ENCODE data around the gene KLF15.

The KLF15 gene

DNA sequence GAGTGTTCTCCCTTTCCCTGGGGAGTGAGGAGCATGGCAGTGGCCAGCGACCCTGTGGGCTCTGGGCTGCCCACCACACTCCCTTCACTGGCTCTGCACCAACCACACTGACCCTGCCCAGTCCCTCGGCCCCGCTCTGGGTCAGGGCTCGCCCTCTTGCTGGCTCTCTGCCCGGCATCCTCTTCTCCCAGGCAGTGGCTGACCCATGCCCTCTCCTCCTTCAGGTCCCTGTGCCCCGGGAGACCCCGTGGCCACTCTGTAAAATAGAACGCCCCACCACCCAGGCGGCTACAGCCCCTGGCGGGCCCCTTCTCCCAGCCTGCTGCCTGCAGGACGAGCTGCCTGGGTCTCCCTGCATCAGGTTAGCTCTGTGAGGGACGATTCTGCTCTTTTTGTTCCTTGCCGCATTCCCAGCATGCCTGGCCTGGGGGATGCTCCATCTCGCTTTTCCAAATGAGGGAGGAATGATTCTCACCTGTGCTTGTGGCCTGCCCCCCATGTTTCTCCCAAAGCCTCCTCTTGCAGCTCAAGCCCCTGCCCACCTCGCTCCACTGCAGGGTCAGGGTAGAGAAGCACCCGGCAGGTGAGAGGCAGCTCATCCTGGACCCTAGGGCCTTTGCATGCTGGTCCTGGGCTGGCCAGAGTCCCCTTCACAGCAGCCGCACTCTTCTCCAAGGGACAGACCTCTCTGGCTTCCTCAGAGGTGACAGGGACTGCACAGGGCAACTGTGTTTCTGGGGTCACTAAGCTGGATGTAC lies 23.0 kb upstream of the KLF15 start:
- Histone ChIP-seq H3K9me3 (ENCODE audit: control insufficient read depth, low read length) (no peaks in the 10 kb centered on the region), H3K27me3 (ENCODE audit: control insufficient read depth, insufficient read depth, low read length) (peaks cover 13% of the 10 kb centered on the region), H3K4me3 (ENCODE audit: low read length) (no peak overlapping the region), H3K36me3 (ENCODE audit: control insufficient read depth, insufficient read depth, low read length) (no peaks in the 10 kb centered on the region), H3K4me1 (ENCODE audit: control insufficient read depth, insufficient read depth, low read length) (no peaks in the 10 kb centered on the region), H3K9ac (ENCODE audit: low read length) (no peak overlapping the region)

DNA sequence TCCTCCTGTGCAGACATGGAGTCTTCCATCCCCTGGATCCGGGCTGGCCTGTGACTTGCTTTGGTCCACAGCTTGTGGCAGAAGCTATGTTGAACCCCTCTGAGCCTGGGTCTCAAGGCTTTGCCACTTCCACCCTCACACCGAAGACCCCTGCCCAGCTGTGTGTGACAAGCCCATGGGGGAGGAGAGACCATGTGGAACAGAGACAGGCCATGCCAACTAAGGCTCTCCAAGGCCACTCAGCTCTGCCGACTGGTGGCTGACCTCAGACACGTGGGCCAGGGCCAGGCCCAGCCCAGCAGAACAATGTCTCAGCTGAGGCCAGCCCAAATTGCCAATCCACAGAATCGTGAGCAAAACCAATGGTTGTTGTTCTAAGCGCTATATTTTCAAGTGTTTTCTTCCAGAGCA lies 21.1 kb upstream of the KLF15 start:
- Histone ChIP-seq H3K4me1 (ENCODE audit: control insufficient read depth, insufficient read depth, low read length) (no peaks in the 10 kb centered on the region), H3K4me3 (ENCODE audit: low read length) (no peak overlapping the region)

DNA sequence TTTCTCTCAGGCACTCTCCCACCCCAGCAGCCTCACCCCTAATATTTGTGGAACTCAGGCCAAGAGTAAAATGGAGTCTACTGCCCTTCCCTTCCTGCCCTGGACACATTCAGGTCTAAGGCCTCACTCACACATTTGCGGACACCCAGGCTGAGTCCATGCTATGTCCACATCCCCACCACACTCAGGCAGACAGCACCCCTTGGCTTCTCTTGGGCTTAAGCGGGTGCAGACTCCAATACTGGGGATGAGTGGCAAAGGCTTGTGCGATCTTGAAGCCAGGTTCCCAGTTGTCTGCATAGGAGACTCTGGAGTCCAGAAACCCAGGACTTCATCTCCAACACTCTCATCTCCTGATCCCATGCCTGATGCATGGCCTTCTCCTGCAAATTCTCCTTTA lies 20.0 kb upstream of the KLF15 start:
- Histone ChIP-seq H3K4me1 (ENCODE audit: control insufficient read depth, insufficient read depth, low read length) (no peaks in the 10 kb centered on the region), H3K36me3 (ENCODE audit: control insufficient read depth, insufficient read depth, low read length) (no peaks in the 10 kb centered on the region), H3K4me3 (ENCODE audit: low read length) (no peak overlapping the region)

More for the DNA sequence above, 21.1 kb upstream of the KLF15 start:
- Histone ChIP-seq H3K9me3 (ENCODE audit: control insufficient read depth, low read length) (no peaks in the 10 kb centered on the region), H3K27me3 (ENCODE audit: control insufficient read depth, insufficient read depth, low read length) (peaks cover 13% of the 10 kb centered on the region), H3K9ac (ENCODE audit: low read length) (no peak overlapping the region), H3K36me3 (ENCODE audit: control insufficient read depth, insufficient read depth, low read length) (no peaks in the 10 kb centered on the region)

GRCh38 chr3:126376444-126376843 lies 19.2 kb upstream of the KLF15 start:
- no peaks in the 10 kb centered on the region for H3K9me3 ChIP-seq (ENCODE audit: control insufficient read depth, low read length)
- H3K9ac ChIP-seq (ENCODE audit: low read length): no peak overlapping the region
- no peaks in the 10 kb centered on the region for H3K4me1 ChIP-seq (ENCODE audit: control insufficient read depth, insufficient read depth, low read length)
- no peaks in the 10 kb centered on the region for H3K36me3 ChIP-seq (ENCODE audit: control insufficient read depth, insufficient read depth, low read length)
- no peak overlapping the region for H3K4me3 ChIP-seq (ENCODE audit: low read length)
- H3K27me3 ChIP-seq (ENCODE audit: control insufficient read depth, insufficient read depth, low read length): peaks cover 13% of the 10 kb centered on the region

More for the DNA sequence above, 20.0 kb upstream of the KLF15 start:
- H3K9me3 ChIP-seq (ENCODE audit: control insufficient read depth, low read length): no peaks in the 10 kb centered on the region
- H3K9ac ChIP-seq (ENCODE audit: low read length): no peak overlapping the region
- peaks cover 13% of the 10 kb centered on the region for H3K27me3 ChIP-seq (ENCODE audit: control insufficient read depth, insufficient read depth, low read length)

DNA sequence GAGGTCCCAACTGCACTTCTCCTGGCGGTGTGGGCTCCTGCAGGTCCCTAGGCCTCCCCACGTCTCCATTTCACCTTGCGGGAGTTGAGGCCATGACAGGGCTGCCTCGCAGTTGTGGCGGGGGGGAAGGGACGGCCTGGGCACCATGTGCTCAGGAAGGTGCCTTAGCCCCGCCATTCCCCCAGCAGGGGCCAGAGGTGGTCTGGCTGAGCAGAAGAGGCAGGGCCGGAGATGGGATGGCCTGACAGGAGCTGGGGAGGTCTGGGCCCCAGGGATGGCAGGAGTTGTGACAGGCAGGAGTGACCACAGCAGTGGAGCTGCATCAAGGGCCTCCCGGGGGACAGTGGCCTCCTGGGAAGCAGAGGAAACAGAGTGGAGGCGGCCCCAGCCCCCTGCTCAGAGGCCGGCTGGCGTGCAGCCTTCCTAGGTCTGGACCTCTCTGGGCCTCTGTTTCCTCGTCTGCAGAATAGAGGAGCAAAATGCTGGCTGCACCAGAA lies 18.7 kb upstream of the KLF15 start:
- Histone ChIP-seq H3K27me3 (ENCODE audit: control insufficient read depth, insufficient read depth, low read length) (peaks cover 13% of the 10 kb centered on the region), H3K9ac (ENCODE audit: low read length) (no peak overlapping the region), H3K36me3 (ENCODE audit: control insufficient read depth, insufficient read depth, low read length) (no peaks in the 10 kb centered on the region), H3K4me1 (ENCODE audit: control insufficient read depth, insufficient read depth, low read length) (no peaks in the 10 kb centered on the region), H3K4me3 (ENCODE audit: low read length) (no peak overlapping the region), H3K9me3 (ENCODE audit: control insufficient read depth, low read length) (no peaks in the 10 kb centered on the region)

GRCh38 chr3:126373682-126374601 lies 16.7 kb upstream of the KLF15 start:
- no peaks in the 10 kb centered on the region for H3K4me1 ChIP-seq (ENCODE audit: control insufficient read depth, insufficient read depth, low read length)
- no peak overlapping the region for H3K4me3 ChIP-seq (ENCODE audit: low read length)
- no peak overlapping the region for H3K9ac ChIP-seq (ENCODE audit: low read length)
- H3K27me3 ChIP-seq (ENCODE audit: control insufficient read depth, insufficient read depth, low read length): no peaks in the 10 kb centered on the region
- H3K36me3 ChIP-seq (ENCODE audit: control insufficient read depth, insufficient read depth, low read length): no peaks in the 10 kb centered on the region
- no peaks in the 10 kb centered on the region for H3K9me3 ChIP-seq (ENCODE audit: control insufficient read depth, low read length)

GRCh38 chr3:126373146-126373613 lies 16.0 kb upstream of the KLF15 start:
- Histone ChIP-seq H3K27me3 (ENCODE audit: control insufficient read depth, insufficient read depth, low read length) (no peaks in the 10 kb centered on the region), H3K9me3 (ENCODE audit: control insufficient read depth, low read length) (no peaks in the 10 kb centered on the region), H3K4me1 (ENCODE audit: control insufficient read depth, insufficient read depth, low read length) (no peaks in the 10 kb centered on the region), H3K36me3 (ENCODE audit: control insufficient read depth, insufficient read depth, low read length) (no peaks in the 10 kb centered on the region), H3K4me3 (ENCODE audit: low read length) (no peak overlapping the region), H3K9ac (ENCODE audit: low read length) (no peak overlapping the region)

DNA sequence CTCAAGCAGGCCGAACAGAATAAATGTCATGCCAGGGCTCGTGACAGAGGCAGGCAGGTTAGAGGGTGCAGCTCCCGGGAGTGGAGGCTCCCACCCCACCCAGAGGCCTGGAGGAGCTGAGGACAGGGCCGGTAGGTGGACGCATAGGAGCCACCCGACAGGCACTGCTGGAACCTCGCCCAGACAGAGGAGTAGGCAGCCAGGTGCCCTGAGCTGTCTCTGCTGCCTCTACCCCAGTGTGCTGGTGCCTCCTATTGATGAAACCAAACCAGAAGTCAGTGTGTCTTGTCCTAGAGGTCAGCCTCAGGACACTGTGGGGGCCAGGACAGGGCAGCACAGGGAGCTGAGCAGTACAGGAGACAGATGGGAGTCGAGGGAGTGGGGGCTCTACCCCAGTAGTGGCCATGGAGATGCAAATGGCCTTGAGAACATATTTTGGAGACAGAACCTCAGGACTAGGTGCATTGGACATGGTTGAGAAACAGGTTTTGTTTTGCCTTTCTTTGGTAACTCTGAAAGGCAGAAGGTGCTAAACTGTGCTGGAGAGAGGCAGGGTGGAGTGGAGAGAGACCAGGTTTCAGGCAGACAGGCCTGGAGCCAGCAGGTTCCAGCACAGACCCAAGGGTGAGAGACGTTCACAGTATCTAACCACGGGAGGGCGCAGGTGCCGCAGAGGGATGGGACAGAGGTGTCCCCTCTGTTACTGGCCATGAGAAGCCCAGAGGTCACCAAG lies 15.4 kb upstream of the KLF15 start:
- no peaks in the 10 kb centered on the region for H3K27me3 ChIP-seq (ENCODE audit: control insufficient read depth, insufficient read depth, low read length)
- H3K4me3 ChIP-seq (ENCODE audit: low read length): no peak overlapping the region
- no peaks in the 10 kb centered on the region for H3K9me3 ChIP-seq (ENCODE audit: control insufficient read depth, low read length)
- H3K36me3 ChIP-seq (ENCODE audit: control insufficient read depth, insufficient read depth, low read length): no peaks in the 10 kb centered on the region
- no peaks in the 10 kb centered on the region for H3K4me1 ChIP-seq (ENCODE audit: control insufficient read depth, insufficient read depth, low read length)
- no peak overlapping the region for H3K9ac ChIP-seq (ENCODE audit: low read length)

- H3K9ac ChIP-seq (ENCODE audit: low read length): no peak overlapping the region
- no peaks in the 10 kb centered on the region for H3K36me3 ChIP-seq (ENCODE audit: control insufficient read depth, insufficient read depth, low read length)
- H3K27me3 ChIP-seq (ENCODE audit: control insufficient read depth, insufficient read depth, low read length): no peaks in the 10 kb centered on the region
- no peak overlapping the region for H3K4me3 ChIP-seq (ENCODE audit: low read length)
- H3K9me3 ChIP-seq (ENCODE audit: control insufficient read depth, low read length): no peaks in the 10 kb centered on the region
- no peaks in the 10 kb centered on the region for H3K4me1 ChIP-seq (ENCODE audit: control insufficient read depth, insufficient read depth, low read length)
These were observed 14.0 kb upstream of the KLF15 start for GRCh38 chr3:126371096-126371705.

- H3K4me3 ChIP-seq (ENCODE audit: low read length): no peak overlapping the region
- H3K4me1 ChIP-seq (ENCODE audit: control insufficient read depth, insufficient read depth, low read length): no peaks in the 10 kb centered on the region
- no peak overlapping the region for H3K9ac ChIP-seq (ENCODE audit: low read length)
- no peaks in the 10 kb centered on the region for H3K27me3 ChIP-seq (ENCODE audit: control insufficient read depth, insufficient read depth, low read length)
- no peaks in the 10 kb centered on the region for H3K36me3 ChIP-seq (ENCODE audit: control insufficient read depth, insufficient read depth, low read length)
- H3K9me3 ChIP-seq (ENCODE audit: control insufficient read depth, low read length): no peaks in the 10 kb centered on the region
These were observed 13.4 kb upstream of the KLF15 start for GRCh38 chr3:126370606-126371005.

- H3K4me3 ChIP-seq (ENCODE audit: low read length): no peak overlapping the region
- H3K9me3 ChIP-seq (ENCODE audit: control insufficient read depth, low read length): no peaks in the 10 kb centered on the region
- H3K27me3 ChIP-seq (ENCODE audit: control insufficient read depth, insufficient read depth, low read length): no peaks in the 10 kb centered on the region
- no peaks in the 10 kb centered on the region for H3K4me1 ChIP-seq (ENCODE audit: control insufficient read depth, insufficient read depth, low read length)
- H3K36me3 ChIP-seq (ENCODE audit: control insufficient read depth, insufficient read depth, low read length): no peaks in the 10 kb centered on the region
- H3K9ac ChIP-seq (ENCODE audit: low read length): no peak overlapping the region
These were observed 12.8 kb upstream of the KLF15 start for GRCh38 chr3:126370055-126370454.

Measured in mucosa of stomach (tissue), 1 donor.